ENCODE data around the gene RBM24.

RBM24 gene

GRCh38 chr6:17303444-17303843, 22.3 kb downstream of the RBM24 start:
- no peaks in the 10 kb centered on the region for H3K4me1 ChIP-seq (ENCODE audit: control insufficient read depth, insufficient read depth, low read length)
- no peak overlapping the region for H3K4me3 ChIP-seq (ENCODE audit: low read depth, low read length)
- no peak overlapping the region for H3K27ac ChIP-seq (ENCODE audit: extremely low read depth, low read depth, low read length)
- ChIA-PET POLR2A (no interaction called here), CTCF (interaction anchor here (0.7 kb wide), 1 partner anchor 425 kb away, joined by 3 read pairs; no protein-coding TSS in a partner anchor)
- no peaks in the 10 kb centered on the region for H3K9me3 ChIP-seq (ENCODE audit: control insufficient read depth, insufficient read depth, low read depth, low read length)
- H3K36me3 ChIP-seq (ENCODE audit: control insufficient read depth in 2 of 2, insufficient read depth in 1 of 2, low read length in 2 of 2) = no peaks in the 10 kb centered on the region
- TF ChIP-seq PRDM1 (tag by site-specific recombination; IDR thresholded peaks at IDR 0.05) (peak; percentile 96), ZBTB8A (tag by site-specific recombination; IDR thresholded peaks at IDR 0.05) (no peak), ZNF423 (tag by site-specific recombination; IDR thresholded peaks at IDR 0.05) (no peak)

GRCh38 chr6:17305219-17306001, 24.2 kb downstream of the RBM24 start:
- H3K9me3 ChIP-seq (ENCODE audit: control insufficient read depth, insufficient read depth, low read depth, low read length) = no peaks in the 10 kb centered on the region
- TF ChIP-seq ZNF521 (tag by site-specific recombination; IDR thresholded peaks at IDR 0.05) (no peak), ZNF513 (tag by site-specific recombination; IDR thresholded peaks at IDR 0.05) (no peak), ZNF510 (tag by site-specific recombination; IDR thresholded peaks at IDR 0.05; ENCODE audit: insufficient replicate concordance) (no peak), ZNF473 (tag by site-specific recombination; IDR thresholded peaks at IDR 0.05) (no peak), OSR2 (tag by site-specific recombination; IDR thresholded peaks at IDR 0.05) (no peak), ZFP37 (tag by site-specific recombination; IDR thresholded peaks at IDR 0.05) (no peak), BCL11B (tag by site-specific recombination; IDR thresholded peaks at IDR 0.05; ENCODE audit: low read depth) (no peak), ZBTB20 (tag by site-specific recombination; IDR thresholded peaks at IDR 0.05) (no peak), ZNF639 (tag by site-specific recombination; IDR thresholded peaks at IDR 0.05) (no peak), RBAK (tag by site-specific recombination; IDR thresholded peaks at IDR 0.05) (no peak), ZNF132 (tag by site-specific recombination; IDR thresholded peaks at IDR 0.05; ENCODE audit: borderline replicate concordance) (no peak), YY1 (tag by site-specific recombination; IDR thresholded peaks at IDR 0.05) (no peak), ZNF114 (tag by site-specific recombination; IDR thresholded peaks at IDR 0.05) (no peak), KLF10 (tag by site-specific recombination; IDR thresholded peaks at IDR 0.05) (no peak), ZNF426 (tag by site-specific recombination; IDR thresholded peaks at IDR 0.05) (no peak), ZNF362 (tag by site-specific recombination; IDR thresholded peaks at IDR 0.05) (no peak)
- TF ChIP-seq, protein P1, sequence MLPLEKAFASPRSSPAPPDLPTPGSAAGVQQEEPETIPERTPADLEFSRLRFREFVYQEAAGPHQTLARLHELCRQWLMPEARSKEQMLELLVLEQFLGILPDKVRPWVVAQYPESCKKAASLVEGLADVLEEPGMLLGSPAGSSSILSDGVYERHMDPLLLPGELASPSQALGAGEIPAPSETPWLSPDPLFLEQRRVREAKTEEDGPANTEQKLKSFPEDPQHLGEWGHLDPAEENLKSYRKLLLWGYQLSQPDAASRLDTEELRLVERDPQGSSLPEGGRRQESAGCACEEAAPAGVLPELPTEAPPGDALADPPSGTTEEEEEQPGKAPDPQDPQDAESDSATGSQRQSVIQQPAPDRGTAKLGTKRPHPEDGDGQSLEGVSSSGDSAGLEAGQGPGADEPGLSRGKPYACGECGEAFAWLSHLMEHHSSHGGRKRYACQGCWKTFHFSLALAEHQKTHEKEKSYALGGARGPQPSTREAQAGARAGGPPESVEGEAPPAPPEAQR (tag by site-specific recombination; IDR thresholded peaks at IDR 0.05) = no peak
- H3K4me3 ChIP-seq (ENCODE audit: low read depth, low read length) = no peak overlapping the region
- ChIA-PET POLR2A (no interaction called here), CTCF (interaction anchor here (0.6 kb wide), 1 partner anchor 96 kb away, joined by 3 read pairs; no protein-coding TSS in a partner anchor)
- no peaks in the 10 kb centered on the region for H3K4me1 ChIP-seq (ENCODE audit: control insufficient read depth, insufficient read depth, low read length)
- H3K27ac ChIP-seq (ENCODE audit: extremely low read depth, low read depth, low read length) = no peak overlapping the region
- no peaks in the 10 kb centered on the region for H3K36me3 ChIP-seq (ENCODE audit: control insufficient read depth in 2 of 2, insufficient read depth in 1 of 2, low read length in 2 of 2)

All from HEK293 (cell line).